HEK293T (cell line): Measurements from ENCODE around the gene CDH13.

ENCODE experiments used
- ARNT ChIP-seq: fragments of 450-650 bp; IDR thresholded peaks from 2 replicates; pipeline ENCODE4 v1.6.1; 2017; ENCODE audit warnings: mild to moderate bottlenecking
- ELF4 ChIP-seq: fragments of 450-650 bp; IDR thresholded peaks from 2 replicates; pipeline ENCODE4 v1.6.1; 2017; ENCODE audit warnings: antibody characterized with exemption
- FOXA1 ChIP-seq: fragments of 450-650 bp; IDR thresholded peaks from 2 replicates; pipeline ENCODE4 v1.6.1; 2016; ENCODE audit warnings: mild to moderate bottlenecking
- FOXK2 ChIP-seq: fragments of 450-650 bp; IDR thresholded peaks from 2 replicates; pipeline ENCODE4 v1.6.1; 2016; ENCODE audit warnings: mild to moderate bottlenecking
- FOXM1 ChIP-seq: fragments of 450-650 bp; IDR thresholded peaks from 2 replicates; pipeline ENCODE4 v1.6.1; 2017; ENCODE audit warnings: mild to moderate bottlenecking, borderline replicate concordance
- HDGF ChIP-seq: fragments of 450-650 bp; IDR thresholded peaks from 2 replicates; pipeline ENCODE4 v1.6.1; 2017; ENCODE audit warnings: antibody characterized with exemption, borderline replicate concordance
- L3MBTL2 ChIP-seq: fragments of 450-650 bp; conservative IDR thresholded peaks from 2 replicates; pipeline ENCODE4 v1.6.1; 2016; ENCODE audit warnings: mild to moderate bottlenecking
- LEF1 ChIP-seq: fragments of 450-650 bp; IDR thresholded peaks from 2 replicates; pipeline ENCODE4 v1.6.1; 2017; ENCODE audit warnings: mild to moderate bottlenecking, borderline replicate concordance
- NFRKB ChIP-seq: fragments of 450-650 bp; IDR thresholded peaks from 2 replicates; pipeline ENCODE4 v1.6.1; 2016; ENCODE audit warnings: mild to moderate bottlenecking, moderate library complexity
- PKNOX1 ChIP-seq: fragments of 450-650 bp; IDR thresholded peaks from 2 replicates; pipeline ENCODE4 v1.6.1; 2016
- SP1 ChIP-seq: fragments of 450-650 bp; IDR thresholded peaks from 2 replicates; pipeline ENCODE4 v1.6.1; 2017
- TARDBP ChIP-seq: fragments of 450-650 bp; IDR thresholded peaks from 2 replicates; pipeline ENCODE4 v1.6.1; 2016
- ZNF384 ChIP-seq: fragments of 450-650 bp; IDR thresholded peaks from 2 replicates; pipeline ENCODE4 v1.6.1; 2016

DNA sequence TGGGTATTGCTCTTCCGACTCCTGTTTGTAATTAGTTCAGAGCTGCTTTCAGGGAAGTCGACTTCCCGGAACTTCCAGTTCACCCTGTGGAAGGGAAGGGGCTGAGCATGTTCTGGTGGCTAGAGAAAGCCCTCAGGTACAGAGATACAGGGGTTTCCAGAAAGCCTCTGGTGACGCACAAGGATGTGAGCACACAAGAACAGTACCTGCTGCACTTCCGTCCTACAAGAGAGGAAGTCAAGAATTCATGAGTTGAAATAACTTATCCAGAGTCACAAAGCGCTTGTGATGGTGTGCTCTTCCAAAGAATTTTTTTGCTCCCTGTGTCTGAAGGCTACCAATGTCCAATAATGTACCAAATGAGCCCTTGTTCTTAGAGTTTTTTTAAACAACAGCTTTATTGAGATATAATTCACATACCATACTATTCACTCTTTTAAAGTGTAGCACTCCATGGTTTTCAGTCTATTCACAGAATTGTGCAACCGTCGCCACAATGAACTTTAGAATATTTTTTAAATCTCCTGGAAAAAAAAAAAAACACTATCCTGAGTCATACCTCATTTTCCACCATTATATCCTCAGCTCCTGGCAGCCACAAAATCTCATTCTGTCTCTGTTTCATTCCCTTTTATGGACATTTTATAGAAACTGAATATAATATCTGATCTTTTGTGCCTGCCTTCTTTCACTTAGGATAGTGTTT lies 327.6 kb downstream of the CDH13 start:
- TF ChIP-seq FOXM1: no peak
- no peak for TF ChIP-seq ELF4
- no peak for TF ChIP-seq SP1
- no peak for TF ChIP-seq PKNOX1
- TF ChIP-seq ARNT: no peak
- TF ChIP-seq L3MBTL2: no peak
- no peak for TF ChIP-seq FOXA1
- no peak for TF ChIP-seq LEF1
- no peak for TF ChIP-seq ZNF384
- no peak for TF ChIP-seq TARDBP
- no peak for TF ChIP-seq NFRKB
- no peak for TF ChIP-seq HDGF
- TF ChIP-seq FOXK2: no peak
